ENCODE measurements around the gene RICTOR. TPM values are rescaled to one million over a fixed set of nuclear protein-coding genes. Genes with fewer than 3 reads are reported as not detected.

The RICTOR gene
- total and polyA plus RNA-seq, 4 donors, result 4.9 to 102 (median 19.7) TPM

DNA sequence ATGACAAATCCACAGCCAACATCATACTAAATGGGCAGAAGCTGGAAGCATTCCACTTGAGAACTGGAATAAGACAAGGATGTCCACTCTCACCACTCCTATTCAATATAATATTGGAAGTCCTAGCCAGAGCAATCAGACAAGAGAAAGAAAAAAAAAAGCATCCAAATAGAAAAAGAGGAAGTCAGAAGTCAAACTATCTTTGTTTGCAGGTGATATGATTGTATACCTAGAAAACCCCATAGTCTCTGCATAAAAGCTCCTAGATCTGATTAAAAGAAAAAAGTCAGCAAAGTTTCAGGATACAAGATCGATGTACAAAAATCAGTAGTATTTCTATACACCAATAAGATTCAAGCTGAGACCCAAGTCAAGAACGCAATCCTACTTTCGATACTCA is 162.3 kb downstream of the RICTOR start:
- TF ChIP-seq, protein P1, sequence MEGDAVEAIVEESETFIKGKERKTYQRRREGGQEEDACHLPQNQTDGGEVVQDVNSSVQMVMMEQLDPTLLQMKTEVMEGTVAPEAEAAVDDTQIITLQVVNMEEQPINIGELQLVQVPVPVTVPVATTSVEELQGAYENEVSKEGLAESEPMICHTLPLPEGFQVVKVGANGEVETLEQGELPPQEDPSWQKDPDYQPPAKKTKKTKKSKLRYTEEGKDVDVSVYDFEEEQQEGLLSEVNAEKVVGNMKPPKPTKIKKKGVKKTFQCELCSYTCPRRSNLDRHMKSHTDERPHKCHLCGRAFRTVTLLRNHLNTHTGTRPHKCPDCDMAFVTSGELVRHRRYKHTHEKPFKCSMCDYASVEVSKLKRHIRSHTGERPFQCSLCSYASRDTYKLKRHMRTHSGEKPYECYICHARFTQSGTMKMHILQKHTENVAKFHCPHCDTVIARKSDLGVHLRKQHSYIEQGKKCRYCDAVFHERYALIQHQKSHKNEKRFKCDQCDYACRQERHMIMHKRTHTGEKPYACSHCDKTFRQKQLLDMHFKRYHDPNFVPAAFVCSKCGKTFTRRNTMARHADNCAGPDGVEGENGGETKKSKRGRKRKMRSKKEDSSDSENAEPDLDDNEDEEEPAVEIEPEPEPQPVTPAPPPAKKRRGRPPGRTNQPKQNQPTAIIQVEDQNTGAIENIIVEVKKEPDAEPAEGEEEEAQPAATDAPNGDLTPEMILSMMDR (IDR thresholded peaks at IDR 0.05; ENCODE audit: control extremely low read depth, extremely low read depth), result no peak
- DNase-seq (no peak), ATAC-seq (ENCODE audit: insufficient read depth, low FRiP score) (no peak)
- Histone ChIP-seq H3K4me3 (no peak overlapping the region), H3K4me1 (ENCODE audit: control insufficient read depth in 5 of 5, insufficient read depth in 5 of 5, low read length in 5 of 5) (no peaks in the 10 kb centered on the region), H3K27me3 (ENCODE audit: control insufficient read depth in 3 of 3, insufficient read depth in 3 of 3, low read length in 2 of 3) (no peaks in the 10 kb centered on the region), H3K36me3 (ENCODE audit: control insufficient read depth in 4 of 4, insufficient read depth in 4 of 4, low read length in 4 of 4) (peaks cover 0 to 14% (median 5%) of the 10 kb centered on the region in 4 donors), H3K9ac (ENCODE audit: insufficient read depth in 1 of 2, low read length in 2 of 2) (no peak overlapping the region), H3K9me3 (ENCODE audit: control insufficient read depth in 4 of 4, insufficient read depth in 3 of 4, low read length in 3 of 4) (peaks cover 0 to 7% (median 2%) of the 10 kb centered on the region in 4 donors), H3K27ac (ENCODE audit: low read depth in 1 of 2, low read length in 1 of 2) (no peak overlapping the region)
- 94 to 98% methylated on average over 3 of the region's 3 CpGs for WGBS, 2 donors

DNA sequence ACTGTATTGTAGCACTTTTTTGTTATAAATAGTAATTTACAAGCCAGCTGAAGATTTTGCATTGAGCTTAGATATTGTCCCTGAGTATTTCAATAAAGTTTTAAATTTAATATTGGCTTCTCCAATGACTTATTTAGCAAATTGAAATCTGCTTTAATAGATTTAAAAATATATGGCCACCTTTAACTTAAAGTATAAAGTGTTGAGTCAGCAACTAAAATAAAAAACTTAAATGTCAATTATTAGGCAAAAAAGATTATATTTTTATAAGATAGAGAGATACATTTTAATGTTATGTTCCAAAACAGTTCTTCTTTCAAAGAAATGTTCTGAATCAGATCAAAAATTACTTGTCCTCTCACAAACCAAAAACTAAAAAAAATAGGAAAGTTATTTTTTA is 167.7 kb downstream of the RICTOR start:
- DNase-seq (no peak), ATAC-seq (ENCODE audit: insufficient read depth, low FRiP score) (no peak)
- peaks cover 0 to 13% (median 8%) of the 10 kb centered on the region in 4 donors for H3K9me3 ChIP-seq (ENCODE audit: control insufficient read depth in 4 of 4, insufficient read depth in 3 of 4, low read length in 3 of 4)
- no peak overlapping the region for H3K9ac ChIP-seq (ENCODE audit: insufficient read depth in 1 of 2, low read length in 2 of 2)
- no peaks in the 10 kb centered on the region for H3K4me1 ChIP-seq (ENCODE audit: control insufficient read depth in 5 of 5, insufficient read depth in 5 of 5, low read length in 5 of 5)
- TF ChIP-seq, protein P1 (IDR thresholded peaks at IDR 0.05; ENCODE audit: control extremely low read depth, extremely low read depth), result no peak
- H3K27ac ChIP-seq (ENCODE audit: low read depth in 1 of 2, low read length in 1 of 2), result no peak overlapping the region
- H3K4me3 ChIP-seq, result no peak overlapping the region
- peaks cover 10 to 33% (median 20%) of the 10 kb centered on the region in 4 donors for H3K36me3 ChIP-seq (ENCODE audit: control insufficient read depth in 4 of 4, insufficient read depth in 4 of 4, low read length in 4 of 4)
- no peaks in the 10 kb centered on the region for H3K27me3 ChIP-seq (ENCODE audit: control insufficient read depth in 3 of 3, insufficient read depth in 3 of 3, low read length in 2 of 3)

DNA sequence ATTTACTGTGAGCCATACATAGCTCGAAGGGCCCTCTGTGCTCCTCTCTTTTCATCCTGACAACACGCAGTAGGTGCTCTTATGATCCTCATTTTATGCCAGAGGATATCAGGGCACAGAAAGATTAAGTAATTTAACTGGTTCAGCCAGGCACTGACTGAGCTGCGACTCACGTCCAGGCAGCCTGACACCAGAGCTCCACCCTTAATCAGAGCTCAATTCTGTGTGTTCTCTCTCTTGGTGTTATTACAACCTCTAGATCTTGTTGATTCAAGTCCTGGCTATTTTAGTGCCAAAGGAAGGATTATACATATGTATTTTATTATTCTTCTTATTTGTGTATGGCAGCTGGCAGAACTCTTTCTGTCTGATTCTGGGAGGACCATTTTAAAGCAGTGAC is 168.7 kb downstream of the RICTOR start:
- Histone ChIP-seq H3K27ac (ENCODE audit: low read depth in 1 of 2, low read length in 1 of 2) (no peak overlapping the region), H3K9me3 (ENCODE audit: control insufficient read depth in 4 of 4, insufficient read depth in 3 of 4, low read length in 3 of 4) (peaks cover 0 to 13% (median 8%) of the 10 kb centered on the region in 4 donors), H3K27me3 (ENCODE audit: control insufficient read depth in 3 of 3, insufficient read depth in 3 of 3, low read length in 2 of 3) (no peaks in the 10 kb centered on the region), H3K4me3 (no peak overlapping the region), H3K36me3 (ENCODE audit: control insufficient read depth in 4 of 4, insufficient read depth in 4 of 4, low read length in 4 of 4) (peaks cover 14 to 33% (median 21%) of the 10 kb centered on the region in 4 donors), H3K4me1 (ENCODE audit: control insufficient read depth in 5 of 5, insufficient read depth in 5 of 5, low read length in 5 of 5) (no peaks in the 10 kb centered on the region), H3K9ac (ENCODE audit: insufficient read depth in 1 of 2, low read length in 2 of 2) (no peak overlapping the region)
- ATAC-seq (ENCODE audit: insufficient read depth, low FRiP score), result no peak
- TF ChIP-seq, protein P1 (IDR thresholded peaks at IDR 0.05; ENCODE audit: control extremely low read depth, extremely low read depth), result no peak
- DNase-seq, result no peak
- WGBS, 2 donors, result 92 to 96% methylated on average over 4 of the region's 4 CpGs

DNA sequence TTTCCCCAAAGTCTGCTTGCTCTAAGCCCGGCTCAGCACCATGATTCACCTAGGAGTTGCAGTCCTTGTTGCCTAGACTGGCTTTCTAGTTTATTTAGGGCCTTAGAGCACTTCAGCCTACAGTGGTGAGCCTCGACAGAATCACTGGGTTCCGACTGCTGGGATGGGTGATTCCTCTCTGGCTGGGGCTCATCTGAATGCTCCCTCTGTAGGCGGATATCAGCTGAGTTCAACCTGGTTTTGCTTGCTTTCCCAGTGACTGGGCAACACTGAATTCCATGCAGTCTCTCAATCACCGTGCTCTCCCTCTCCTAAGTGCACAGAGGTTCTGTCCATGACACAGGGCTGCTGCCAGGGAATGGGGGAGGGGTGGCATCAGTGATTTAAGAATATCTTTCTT is 174.3 kb downstream of the RICTOR start:
- TF ChIP-seq, protein P1 (IDR thresholded peaks at IDR 0.05; ENCODE audit: control extremely low read depth, extremely low read depth), result no peak
- no peak overlapping the region for H3K4me3 ChIP-seq
- H3K9ac ChIP-seq (ENCODE audit: insufficient read depth in 1 of 2, low read length in 2 of 2), result no peak overlapping the region
- peaks cover 0 to 11% (median 7%) of the 10 kb centered on the region in 4 donors for H3K9me3 ChIP-seq (ENCODE audit: control insufficient read depth in 4 of 4, insufficient read depth in 3 of 4, low read length in 3 of 4)
- peaks cover 7 to 27% (median 17%) of the 10 kb centered on the region in 4 donors for H3K36me3 ChIP-seq (ENCODE audit: control insufficient read depth in 4 of 4, insufficient read depth in 4 of 4, low read length in 4 of 4)
- no peaks in the 10 kb centered on the region for H3K27me3 ChIP-seq (ENCODE audit: control insufficient read depth in 3 of 3, insufficient read depth in 3 of 3, low read length in 2 of 3)
- H3K4me1 ChIP-seq (ENCODE audit: control insufficient read depth in 5 of 5, insufficient read depth in 5 of 5, low read length in 5 of 5), result no peaks in the 10 kb centered on the region
- H3K27ac ChIP-seq (ENCODE audit: low read depth in 1 of 2, low read length in 1 of 2), result no peak overlapping the region
- ATAC-seq (ENCODE audit: insufficient read depth, low FRiP score) (no peak), DNase-seq (no peak)
- whole genome bisulfite sequencing, 2 donors, result 85 to 90% methylated on average over 5 of the region's 5 CpGs
